GM21390 (cell line): Measurements from ENCODE around the gene RCL1.
A peak's percentile ranks its signal among the peaks of the same experiment; 100 is the strongest.

ENCODE experiments used
- ATAC-seq: cut with Tn5 transposase; IDR thresholded peaks from one replicate; pipeline ENCODE4 v1.9.1; 2021; ENCODE audit not compliant: unreplicated experiment

Gene RCL1

DNA sequence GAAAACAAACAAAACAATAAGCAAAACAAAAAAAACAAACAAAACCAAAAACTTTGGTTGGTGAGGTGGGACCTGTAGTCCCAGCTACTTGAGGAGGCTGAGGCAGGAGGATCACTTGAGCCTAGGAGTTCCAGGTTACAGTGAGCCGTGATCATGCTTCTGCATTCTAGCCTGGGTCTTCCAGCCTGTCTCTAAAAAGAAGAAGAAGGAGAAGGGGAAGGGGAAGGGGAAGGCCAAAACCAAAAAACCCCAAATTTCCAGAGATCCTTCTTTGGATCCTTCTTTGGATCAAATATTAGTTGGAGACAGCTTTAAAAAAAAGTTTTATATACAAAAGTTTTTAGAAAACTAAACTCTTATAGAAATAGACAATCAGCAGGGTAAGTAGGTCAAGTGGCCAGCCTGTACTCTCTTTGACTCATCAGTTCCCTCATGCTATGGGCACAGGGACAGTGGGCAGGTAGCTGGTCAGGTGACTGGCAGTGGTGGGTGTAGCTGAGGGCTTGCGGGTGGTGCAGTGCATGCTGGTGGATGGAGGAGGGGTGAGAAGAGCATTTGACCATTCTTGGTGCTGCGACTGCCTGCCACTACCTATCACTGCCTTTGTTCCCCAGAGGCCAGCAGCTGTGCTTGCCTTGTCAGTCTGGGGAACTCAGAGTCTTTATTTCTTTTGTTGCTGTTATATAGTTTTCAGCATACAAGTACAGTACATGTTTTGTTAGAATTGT, 12.6 kb downstream of the RCL1 start:
- ATAC-seq = no peak

- ATAC-seq = no peak
Observed at GRCh38 chr9:4810565-4810964, 17.8 kb downstream of the RCL1 start.

DNA sequence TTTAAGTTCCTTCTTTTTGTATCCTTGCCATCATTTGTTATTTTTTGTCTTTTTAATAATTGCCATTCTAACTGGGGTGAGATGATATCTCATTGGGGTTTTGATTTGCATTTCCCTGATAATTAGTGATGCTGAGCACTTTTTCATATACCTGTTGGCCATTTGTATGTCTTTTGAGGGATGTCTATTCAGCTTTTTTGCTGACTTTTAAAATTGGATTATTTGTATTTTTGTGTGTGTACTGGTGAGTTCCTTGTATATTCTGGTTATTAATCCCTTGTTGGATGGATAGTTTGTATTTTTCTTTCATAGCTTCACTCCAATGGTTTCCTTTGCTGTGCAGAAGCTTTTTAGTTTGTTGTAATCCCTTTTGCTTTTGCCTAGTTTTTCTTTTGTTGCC, 19.1 kb downstream of the RCL1 start:
- no peak for ATAC-seq

GRCh38 chr9:4812858-4813257, 20.1 kb downstream of the RCL1 start:
- ATAC-seq = no peak

DNA sequence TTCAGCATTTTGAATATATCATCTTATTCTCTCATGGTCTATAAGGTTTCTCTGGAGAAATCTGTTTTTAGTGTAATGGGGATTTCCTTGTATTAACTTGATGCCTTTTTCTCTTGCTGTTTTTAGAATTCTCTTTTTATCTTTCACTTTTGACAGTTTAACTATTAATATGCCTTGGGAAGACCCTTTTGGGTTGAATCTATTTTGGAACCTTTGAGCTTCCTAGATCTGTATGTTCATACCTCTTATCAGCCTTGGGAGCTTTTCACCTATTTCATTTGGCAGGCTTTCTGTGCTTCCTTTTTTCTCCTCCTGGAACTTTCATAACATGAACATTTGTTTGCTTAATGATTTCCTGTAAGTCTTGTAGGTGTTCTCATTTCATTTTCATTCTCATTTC, 22.2 kb downstream of the RCL1 start:
- ATAC-seq = peak; percentile 59

- peak; percentile 46 for ATAC-seq
Observed at GRCh38 chr9:4815381-4815956, 22.7 kb downstream of the RCL1 start.

GRCh38 chr9:4820168-4820567, 27.4 kb downstream of the RCL1 start:
- no peak for ATAC-seq

DNA sequence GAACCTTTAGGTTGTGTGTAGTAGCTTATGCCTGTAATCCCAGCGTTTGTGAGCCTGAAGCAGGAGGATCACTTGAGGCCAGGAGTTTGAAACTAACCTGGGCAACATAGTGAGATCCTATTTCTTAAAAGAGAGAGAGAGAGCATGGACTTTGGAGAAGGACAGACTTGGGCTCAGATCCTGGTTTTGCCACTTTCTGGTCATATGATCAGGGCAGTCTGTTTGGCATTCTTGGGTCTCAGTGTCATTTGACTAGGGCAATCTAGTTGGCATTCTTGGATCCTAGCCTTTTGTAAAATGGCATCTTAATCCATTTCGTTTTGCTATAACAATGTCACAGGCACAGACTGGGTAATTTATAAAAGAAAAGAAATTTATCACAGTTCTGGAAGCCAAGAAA, 28.4 kb downstream of the RCL1 start:
- ATAC-seq = no peak

- ATAC-seq = no peak
Observed at GRCh38 chr9:4822057-4822456, 29.3 kb downstream of the RCL1 start.

- ATAC-seq = no peak
Observed at GRCh38 chr9:4826417-4827166, 33.8 kb downstream of the RCL1 start.

- ATAC-seq = no peak
Observed at GRCh38 chr9:4827224-4827623, 34.5 kb downstream of the RCL1 start.

GRCh38 chr9:4828761-4829160, 36.0 kb downstream of the RCL1 start:
- ATAC-seq = no peak

- no peak for ATAC-seq
Observed at GRCh38 chr9:4829969-4830368, 37.2 kb downstream of the RCL1 start.

DNA sequence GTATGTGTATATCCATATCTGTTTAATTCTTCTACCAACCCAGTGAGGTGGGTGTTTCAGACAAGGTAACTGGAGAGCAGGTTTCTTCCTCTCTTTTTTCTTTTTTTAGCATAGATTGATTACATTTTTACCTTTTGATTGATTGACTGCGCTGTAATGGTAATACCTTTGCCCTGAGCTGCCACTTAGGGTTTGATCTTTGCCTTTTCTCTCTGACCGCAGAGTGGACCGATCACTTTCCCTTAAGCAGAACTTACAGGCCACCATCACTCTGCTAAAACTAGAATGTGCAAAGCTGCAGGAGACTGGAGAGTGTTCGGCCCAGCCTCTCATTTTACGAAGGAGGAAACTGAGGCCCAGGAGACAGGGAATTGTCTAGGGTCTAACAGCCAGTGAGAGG, 38.0 kb downstream of the RCL1 start:
- no peak for ATAC-seq

DNA sequence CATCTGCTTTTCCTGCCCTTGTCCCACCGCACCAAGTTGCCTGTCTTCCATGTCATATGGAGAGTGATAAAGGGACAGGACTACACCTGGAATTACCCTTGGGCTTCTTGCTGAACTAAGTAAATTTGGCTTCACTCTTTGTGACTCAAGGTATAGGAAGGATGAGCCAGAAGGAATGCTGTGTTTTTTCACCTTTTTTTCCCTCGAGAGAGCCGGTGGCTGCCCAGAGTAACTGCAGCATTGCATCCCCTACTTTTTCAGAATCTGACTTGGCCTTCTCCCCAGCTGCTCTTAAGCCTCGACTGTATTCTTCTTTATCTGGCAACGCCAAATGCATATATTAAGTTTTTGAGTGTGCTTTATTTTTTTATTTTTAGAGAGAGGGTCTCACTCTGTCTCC, 38.4 kb downstream of the RCL1 start:
- no peak for ATAC-seq

DNA sequence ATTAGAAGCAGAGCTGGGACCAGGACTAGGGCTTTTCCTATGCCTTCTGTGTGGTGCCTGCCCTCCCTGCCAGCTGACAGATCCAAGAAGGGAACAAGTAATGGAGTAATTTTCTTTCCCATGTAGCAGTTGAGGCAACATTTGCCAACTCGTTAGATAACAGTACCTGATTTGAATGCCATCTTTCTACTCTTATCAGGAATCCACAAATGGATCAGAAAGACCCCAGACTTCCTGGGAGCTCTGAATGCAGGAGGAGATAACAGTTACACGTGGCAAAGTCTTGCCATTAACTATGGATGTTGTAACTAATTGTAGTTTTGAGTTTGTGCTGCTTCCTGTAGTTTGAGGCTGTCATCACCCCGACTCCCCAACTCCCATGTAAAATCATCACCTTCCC, 39.2 kb downstream of the RCL1 start:
- no peak for ATAC-seq

DNA sequence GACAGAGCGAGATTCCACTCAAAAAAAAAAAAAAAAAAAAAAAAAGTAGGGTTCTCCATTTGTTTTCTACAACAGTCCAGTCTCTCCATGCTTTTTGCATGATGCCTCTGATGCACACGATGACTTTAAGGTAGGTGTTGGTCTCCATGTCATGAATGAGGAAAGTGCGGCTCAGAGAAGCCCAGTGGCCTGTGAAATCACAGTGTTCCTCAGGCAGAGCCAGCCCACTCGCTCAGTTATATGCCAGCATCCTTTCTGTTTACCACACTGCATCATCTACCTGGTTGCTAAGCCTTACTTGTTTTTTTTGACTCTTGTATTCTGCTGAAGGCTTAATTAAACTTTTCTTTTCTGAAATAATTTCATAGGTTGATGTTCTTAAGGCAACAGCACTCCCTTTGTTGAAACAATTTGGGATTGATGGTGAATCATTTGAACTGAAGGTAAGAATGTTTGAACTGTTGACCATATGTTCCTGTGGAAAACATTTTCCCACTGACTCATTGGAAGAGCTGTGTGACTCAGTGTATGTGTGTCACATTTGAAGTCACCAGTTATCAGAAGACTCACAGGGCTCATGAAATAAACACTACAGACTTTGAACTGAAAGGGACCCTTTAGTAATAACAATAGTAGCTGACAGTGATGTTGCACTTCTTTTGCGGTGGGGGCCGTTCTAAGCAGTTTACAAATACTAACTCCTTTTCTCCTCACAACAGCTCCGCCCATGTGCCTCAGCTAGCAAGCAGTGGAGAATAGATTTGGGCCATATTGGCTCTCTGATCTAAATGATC, 40.2 kb downstream of the RCL1 start:
- ATAC-seq = no peak

DNA sequence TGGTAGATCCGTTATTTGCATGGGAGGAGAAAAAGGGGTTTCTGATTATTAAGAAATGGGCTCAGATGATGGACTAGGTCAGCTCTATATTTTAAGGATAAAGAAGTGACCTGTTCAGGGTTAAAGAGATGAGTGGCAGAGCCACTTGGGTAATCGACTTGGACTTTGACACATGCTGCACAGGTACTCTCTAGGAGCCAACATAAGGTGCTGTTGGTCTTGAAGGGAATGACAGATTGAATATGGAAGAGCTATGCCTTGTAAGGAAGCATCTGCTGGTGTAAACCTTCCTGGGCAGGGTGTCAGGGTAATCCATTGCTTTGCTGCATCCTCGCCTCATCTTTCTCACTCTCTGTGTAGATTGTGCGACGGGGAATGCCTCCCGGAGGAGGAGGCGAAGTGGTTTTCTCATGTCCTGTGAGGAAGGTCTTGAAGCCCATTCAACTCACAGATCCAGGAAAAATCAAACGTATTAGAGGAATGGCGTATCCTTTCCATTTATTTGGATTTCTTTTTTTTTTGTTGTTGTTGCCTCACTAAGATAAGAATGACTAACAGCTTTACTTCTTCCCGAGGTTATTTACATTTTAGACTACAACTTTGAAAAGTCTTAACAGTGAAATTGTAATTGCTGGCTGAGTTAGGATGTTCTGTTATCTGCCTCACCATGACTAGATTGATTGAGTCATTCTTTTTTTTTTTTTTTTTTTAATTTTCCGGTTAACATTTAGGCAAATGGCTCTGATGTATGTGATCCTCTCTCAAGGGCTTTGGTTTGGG, 41.2 kb downstream of the RCL1 start:
- ATAC-seq = no peak

DNA sequence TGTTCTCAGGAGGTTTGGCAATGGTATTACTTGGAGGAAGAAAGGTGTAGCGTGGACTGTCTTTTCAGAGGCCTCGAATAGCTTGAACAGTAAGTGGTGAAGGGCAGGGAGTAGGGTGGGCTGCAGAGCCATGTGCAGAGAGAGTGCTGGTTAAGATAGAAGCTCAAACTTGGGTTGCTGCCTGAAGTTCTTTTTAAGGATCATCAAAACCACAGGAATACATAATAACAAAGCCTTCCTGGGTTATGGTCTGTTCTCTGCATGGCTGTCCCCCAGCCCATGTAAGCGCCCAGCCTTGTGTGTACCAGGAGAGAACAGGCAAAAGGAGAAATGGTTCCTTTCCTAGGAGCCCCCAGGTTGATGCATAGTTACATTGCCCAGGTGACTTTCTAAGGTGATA, 43.9 kb downstream of the RCL1 start:
- ATAC-seq = no peak

DNA sequence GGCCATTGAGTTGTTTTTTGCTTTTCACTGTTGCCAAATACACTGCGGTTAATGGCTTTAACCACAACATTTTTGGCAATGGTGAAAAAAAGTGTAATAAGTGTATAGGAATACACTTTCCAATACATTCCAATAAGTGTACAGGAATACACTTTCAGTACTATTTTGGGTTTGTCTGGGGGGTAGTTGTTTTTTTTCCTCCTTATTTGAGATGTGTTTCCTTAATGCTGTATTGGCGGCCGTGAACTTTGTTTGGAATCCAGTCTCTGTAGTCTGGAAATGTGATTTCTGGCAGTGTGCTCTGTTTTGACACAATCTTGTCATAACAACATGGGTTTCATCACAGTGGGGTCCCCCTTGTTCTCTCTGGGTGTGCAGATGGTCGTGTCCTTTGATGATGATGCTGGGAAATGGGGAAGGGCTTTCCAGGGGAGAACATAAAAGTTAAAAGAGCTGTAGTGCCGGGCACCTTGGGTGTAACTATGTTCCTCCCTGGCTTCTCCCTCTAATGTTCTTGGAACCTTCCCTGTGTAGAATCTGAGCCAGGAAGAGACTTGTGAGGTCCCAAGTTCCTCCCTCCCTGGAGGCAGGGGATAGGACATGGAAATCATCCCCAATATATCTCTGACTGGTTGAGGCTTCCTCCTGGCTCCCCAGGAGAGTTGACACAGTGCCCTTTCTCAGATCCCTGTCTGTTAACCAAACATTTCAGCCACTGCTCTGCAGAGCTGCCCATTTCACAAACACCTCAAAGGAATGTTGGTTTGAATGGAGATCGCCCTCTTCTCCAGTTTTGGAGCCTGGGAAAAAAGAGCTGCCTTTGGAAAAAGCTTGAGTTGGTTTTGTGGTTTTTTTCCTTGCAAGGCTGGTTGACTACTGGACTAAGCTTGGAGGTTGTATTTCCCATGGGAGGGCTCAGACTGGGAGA, 44.8 kb downstream of the RCL1 start:
- ATAC-seq = no peak
